H1 (cell line): ENCODE data around the gene GPR161. TPM values are rescaled to one million over a fixed set of nuclear protein-coding genes. Genes with fewer than 3 reads are reported as not detected.

Experiments used
- CTCF ChIA-PET: fragments of 300-600 bp; sonication (Branson Sonifier 250); formaldehyde crosslinking; loops from one replicate; lab custom pipeline; 2021; ENCODE audit not compliant: partially characterized antibody; lab: Charles Lee
- POLR2A ChIA-PET: fragments of 300-600 bp; sonication (Branson Sonifier 250); formaldehyde crosslinking; loops from one replicate; lab custom pipeline; 2021; ENCODE audit warnings: inconsistent platforms; ENCODE audit not compliant: partially characterized antibody; lab: Charles Lee
- DNase-seq, 2 experiments: peaks; one replicate each; pipeline versions ENCODE4 v3.0.0 to v3.0.0-alpha.2; 2010 to 2022; ENCODE audit warnings: low spot score in 2 of 2, low read depth in 1 of 2, mixed read lengths in 1 of 2
- FAIRE-seq: peaks from 2 replicates; lab custom pipeline; 2011; peaks lifted over from hg19 to GRCh38; lab: Jason Lieb, UNC
- H2AFZ ChIP-seq: 2 replicates; pipeline ENCODE4 v1.8.1; 2012; ENCODE audit warnings: low read length, inconsistent platforms
- H2AK5ac ChIP-seq: 2 replicates; pipeline ENCODE4 v1.6.1; 2013; ENCODE audit warnings: low read depth, low read length
- H2BK120ac ChIP-seq: replicated peaks from 2 replicates; pipeline ENCODE3; 2013; ENCODE audit warnings: low read depth, low read length, inconsistent platforms
- H2BK12ac ChIP-seq: 2 replicates; pipeline ENCODE4 v1.6.1; 2013; ENCODE audit warnings: low read depth, low read length
- H2BK15ac ChIP-seq: 2 replicates; pipeline ENCODE4 v1.6.1; 2013; ENCODE audit warnings: low read length
- H2BK20ac ChIP-seq: 2 replicates; pipeline ENCODE4 v1.6.1; 2013; ENCODE audit warnings: low read length
- H2BK5ac ChIP-seq: 2 replicates; pipeline ENCODE4 v1.6.1; 2013; ENCODE audit warnings: low read depth, low read length
- H3K14ac ChIP-seq: 2 replicates; pipeline ENCODE4 v1.6.1; 2013; ENCODE audit warnings: inconsistent platforms; ENCODE audit not compliant: insufficient read length
- H3K18ac ChIP-seq: 2 replicates; pipeline ENCODE4 v1.6.1; 2013; ENCODE audit warnings: low read length; ENCODE audit errors: extremely low read depth
- H3K23ac ChIP-seq: 2 replicates; pipeline ENCODE4 v1.6.1; 2013; ENCODE audit warnings: inconsistent platforms; ENCODE audit not compliant: insufficient read length
- H3K23me2 ChIP-seq: 2 replicates; pipeline ENCODE4 v1.6.1; 2013; ENCODE audit warnings: low read depth, low read length
- H3K27ac ChIP-seq: 2 replicates; pipeline ENCODE4 v1.6.1; 2011; ENCODE audit warnings: low read depth, low read length, inconsistent platforms
- H3K27me3 ChIP-seq, 4 experiments: replicated peaks in 1 of 4; 1 replicate in 1 of 4; 2 replicates in 3 of 4; pipeline versions ENCODE4 v1.6.1 to v1.8.1; 2011 to 2013; ENCODE audit warnings: low read length in 3 of 4, mild to moderate bottlenecking in 3 of 4, inconsistent platforms in 2 of 4, mixed read lengths in 2 of 4, moderate library complexity in 1 of 4; ENCODE audit not compliant: control insufficient read depth in 3 of 4, insufficient read depth in 3 of 4; ENCODE audit errors: extremely low read depth in 1 of 4
- H3K36me3 ChIP-seq, 4 experiments: 2 replicates each; pipeline versions ENCODE4 v1.6.1 to v1.8.1; 2011 to 2013; ENCODE audit warnings: mild to moderate bottlenecking in 4 of 4, low read length in 3 of 4, moderate library complexity in 2 of 4, control low read depth in 1 of 4, inconsistent platforms in 1 of 4; ENCODE audit not compliant: insufficient read depth in 4 of 4, control insufficient read depth in 2 of 4
- H3K4ac ChIP-seq: replicated peaks from 2 replicates; pipeline ENCODE3; 2013; ENCODE audit warnings: low read length, low read depth, mixed read lengths, inconsistent platforms; ENCODE audit not compliant: insufficient read length
- H3K4me1 ChIP-seq, 4 experiments: replicated peaks in 1 of 4; 1 replicate in 1 of 4; 2 replicates in 3 of 4; pipeline versions ENCODE4 v1.6.1 to v1.8.1; 2011 to 2013; ENCODE audit warnings: low read length in 3 of 4, inconsistent platforms in 2 of 4, mixed read lengths in 1 of 4; ENCODE audit not compliant: insufficient read depth in 4 of 4, control insufficient read depth in 3 of 4
- H3K4me2 ChIP-seq, 2 experiments: 2 replicates each; pipeline versions ENCODE4 v1.6.1 to v1.8.1; 2011 to 2013; ENCODE audit warnings: low read depth in 2 of 2, low read length in 2 of 2, control low read depth in 1 of 2, inconsistent platforms in 1 of 2, mild to moderate bottlenecking in 1 of 2; ENCODE audit not compliant: insufficient read depth in 1 of 2
- H3K4me3 ChIP-seq, 4 experiments: fragments of 200-600, 300-600 bp in 1 of 4; sonication (generic), shearing (Covaris generic), sonication (Bioruptor Twin) in 1 of 4; 2 replicates each; pipeline versions ENCODE4 v1.5.1 to v1.8.1; 2011 to 2016; ENCODE audit warnings: low read length in 4 of 4, low read depth in 3 of 4, control low read depth in 2 of 4, inconsistent platforms in 2 of 4, mild to moderate bottlenecking in 2 of 4, mixed read lengths in 1 of 4, moderate library complexity in 1 of 4; ENCODE audit not compliant: insufficient read depth in 2 of 4; ENCODE audit errors: extremely low read depth in 1 of 4
- H3K56ac ChIP-seq: replicated peaks from 2 replicates; pipeline ENCODE3; 2013; ENCODE audit warnings: low read depth, mild to moderate bottlenecking, mixed read lengths, low read length, inconsistent platforms; ENCODE audit not compliant: insufficient read length
- H3K79me1 ChIP-seq: 2 replicates; pipeline ENCODE4 v1.6.1; 2013; ENCODE audit warnings: low read depth, low read length, control low read depth
- H3K79me2 ChIP-seq, 2 experiments: 2 replicates each; pipeline versions ENCODE4 v1.6.1 to v1.8.1; 2012 to 2013; ENCODE audit warnings: low read length in 2 of 2, mild to moderate bottlenecking in 2 of 2, inconsistent platforms in 1 of 2; ENCODE audit not compliant: insufficient read depth in 2 of 2, control insufficient read depth in 1 of 2
- H3K9ac ChIP-seq, 4 experiments: replicated peaks in 1 of 4; 1 replicate in 1 of 4; 2 replicates in 3 of 4; pipeline versions ENCODE4 v1.6.1 to v1.8.1; 2011 to 2013; ENCODE audit warnings: low read depth in 3 of 4, low read length in 3 of 4, control low read depth in 2 of 4, mild to moderate bottlenecking in 2 of 4, moderate library complexity in 2 of 4, inconsistent platforms in 1 of 4; ENCODE audit errors: extremely low read depth in 1 of 4
- H3K9me3 ChIP-seq, 2 experiments: 2 replicates each; pipeline versions ENCODE4 v1.6.1 to v1.8.1; 2012 to 2013; ENCODE audit warnings: mild to moderate bottlenecking in 2 of 2, moderate library complexity in 2 of 2, control low read depth in 1 of 2, inconsistent platforms in 1 of 2, low read depth in 1 of 2, low read length in 1 of 2, mixed read lengths in 1 of 2; ENCODE audit not compliant: insufficient read depth in 2 of 2
- H4K20me1 ChIP-seq, 2 experiments: replicated peaks in 1 of 2; 2 replicates each; pipeline versions ENCODE3 to v1.8.1; 2011 to 2013; ENCODE audit warnings: inconsistent platforms in 2 of 2, low read length in 2 of 2, mild to moderate bottlenecking in 1 of 2; ENCODE audit not compliant: insufficient read depth in 2 of 2, control insufficient read depth in 1 of 2
- H4K5ac ChIP-seq: 2 replicates; pipeline ENCODE4 v1.6.1; 2013; ENCODE audit warnings: low read length, low read depth, mixed read lengths, inconsistent platforms; ENCODE audit not compliant: insufficient read length
- H4K8ac ChIP-seq: 2 replicates; pipeline ENCODE4 v1.8.0; 2013; ENCODE audit warnings: mild to moderate bottlenecking, moderate library complexity, low read length, inconsistent platforms; ENCODE audit not compliant: insufficient read depth; ENCODE audit errors: extremely low read depth
- H4K91ac ChIP-seq: replicated peaks from 2 replicates; pipeline ENCODE3; 2013; ENCODE audit warnings: low read length, mixed read lengths, inconsistent platforms; ENCODE audit not compliant: insufficient read length
- BACH1 ChIP-seq: IDR thresholded peaks from 2 replicates; pipeline ENCODE4 v1.6.1; 2012; ENCODE audit warnings: low read length, improper control_type of control experiment
- BCL11A ChIP-seq, 2 experiments: IDR thresholded peaks; one replicate each; pipeline ENCODE4 v1.6.1; 2011; ENCODE audit warnings: low read depth in 2 of 2, low read length in 2 of 2, mild to moderate bottlenecking in 2 of 2
- CHD2 ChIP-seq: IDR thresholded peaks from 2 replicates; pipeline ENCODE4 v1.6.1; 2012; ENCODE audit warnings: low read length, improper control_type of control experiment
- CTBP2 ChIP-seq: IDR thresholded peaks from 2 replicates; pipeline ENCODE4 v1.7.0; 2011; ENCODE audit warnings: borderline replicate concordance, mild to moderate bottlenecking, moderate library complexity, mixed read lengths, low read length; ENCODE audit not compliant: insufficient read depth, insufficient read length
- EZH2 ChIP-seq: fragments of 200-600 bp; sonication (generic); IDR thresholded peaks from 2 replicates; pipeline ENCODE4 v1.7.1; 2012; ENCODE audit warnings: low read depth, mild to moderate bottlenecking, moderate library complexity, low read length, inconsistent platforms; ENCODE audit not compliant: severe bottlenecking
- KDM5A ChIP-seq: fragments of 200-600 bp; IDR thresholded peaks from 2 replicates; pipeline ENCODE4 v1.7.1; 2012; ENCODE audit warnings: mild to moderate bottlenecking, low read length, inconsistent platforms, mixed read lengths
- MAFK ChIP-seq: IDR thresholded peaks from 2 replicates; pipeline ENCODE4 v1.6.1; 2012; ENCODE audit warnings: low read depth, mild to moderate bottlenecking, improper control_type of control experiment, low read length
- NRF1 ChIP-seq: IDR thresholded peaks from 2 replicates; pipeline ENCODE4 v1.6.1; 2011; ENCODE audit warnings: mild to moderate bottlenecking, low read depth, low read length, improper control_type of control experiment
- POLR2A ChIP-seq, 2 experiments: IDR thresholded peaks; 1 replicate in 1 of 2; 2 replicates in 1 of 2; pipeline ENCODE4 v1.6.1; 2011; ENCODE audit warnings: low read depth in 2 of 2, low read length in 2 of 2, mild to moderate bottlenecking in 2 of 2; ENCODE audit errors: control extremely low read depth in 1 of 2
- POU5F1 ChIP-seq: IDR thresholded peaks from 2 replicates; pipeline ENCODE4 v1.6.1; 2011; ENCODE audit warnings: low read depth, mild to moderate bottlenecking, low read length, moderate library complexity
- SIN3A ChIP-seq, 2 experiments: IDR thresholded peaks in 1 of 2; conservative IDR thresholded peaks in 1 of 2; 2 replicates each; pipeline ENCODE4 v1.6.1; 2011 to 2012; ENCODE audit warnings: low read length in 2 of 2, improper control_type of control experiment in 1 of 2, low read depth in 1 of 2, mild to moderate bottlenecking in 1 of 2
- SP1 ChIP-seq: IDR thresholded peaks from 2 replicates; pipeline ENCODE4 v1.6.1; 2011; ENCODE audit warnings: low read depth, low read length
- ZNF274 ChIP-seq: IDR thresholded peaks from 2 replicates; pipeline ENCODE4 v1.7.0; 2012; ENCODE audit warnings: low read length, borderline replicate concordance; ENCODE audit errors: extremely low read depth
- WGBS, 2 experiments: shearing (Covaris generic) in 1 of 2; methylation state at CpG; one replicate each; pipeline versions ENCODE4 v1.1.6 to v1.1.7; 2013 to 2015; ENCODE audit warnings: low lambda C conversion rate in 2 of 2, mixed read lengths in 2 of 2, inconsistent platforms in 1 of 2, low coverage in 1 of 2, missing lambda C conversion rate in 1 of 2; ENCODE audit not compliant: insufficient replicate concordance in 2 of 2, insufficient coverage in 1 of 2, insufficient read length in 1 of 2; ENCODE audit errors: extremely low coverage in 1 of 2, missing lambda C conversion rate in 1 of 2; 5-methylcytosine and 5-hydroxymethylcytosine counted together
- polyA plus RNA-seq, 7 experiments: library from polyadenylated mRNA; depleted of rRNA in 3 of 7; stranded (reverse) in 5 of 7; unstranded in 2 of 7; fragments of >200 nt in 5 of 7; fragments of 200-250 nt in 2 of 7; gene quantifications; 1 replicate in 5 of 7; 2 replicates in 1 of 7; 4 replicates in 1 of 7; pipeline versions ENCODE4 v1.2.1 to v1.2.3, GENCODE V29; 2011 to 2013; ENCODE audit warnings: missing spikeins in 2 of 7, mixed read lengths in 2 of 7
- total RNA-seq: library from RNA; stranded (reverse); fragmentation: NEBNext Ultra II Directional; extraction: Animal tissue kit (Norgen Biotek cat#: 25700); gene quantifications from 2 replicates; pipeline ENCODE4 v1.2.1, GENCODE V29; 2021
- TF ChIP-seq, protein P1 (sequence below): IDR thresholded peaks from 2 replicates; pipeline ENCODE4 v1.6.1; 2012; ENCODE audit warnings: inconsistent platforms

The GPR161 gene
- total and polyA plus RNA-seq, 2 of the 8 experiments (the other 6 are each of a cell fraction or from before 2014, with no cell fraction given), result 13.7 to 16.8 TPM

- 88% methylated on average over 6 of the region's 6 CpGs; no CpG with 5 or more reads in 1 of the 2 experiments for WGBS, 2 experiments
- Histone ChIP-seq H2AFZ (no peak overlapping the region), H3K23ac (no peak overlapping the region), H2BK12ac (no peak overlapping the region), H4K20me1 (no peaks in the 10 kb centered on the region), H3K9ac (no peak overlapping the region), H3K18ac (no peak overlapping the region), H3K56ac (no peak overlapping the region), H3K9me3 (peaks cover 0 to 3% of the 10 kb centered on the region in 2 experiments; a peak in 2 of 4 replicates), H3K4me3 (no peak overlapping the region), H3K27me3 (no peaks in the 10 kb centered on the region), H3K79me1 (peaks cover 5% of the 10 kb centered on the region; the same call in 1 of the 2 replicates), H3K4me1 (peaks cover 0 to under 1% (median 0%) of the 10 kb centered on the region in 4 experiments; a peak in 1 of 7 replicates), H2AK5ac (no peak overlapping the region), H4K8ac (no peak overlapping the region), H3K27ac (no peak overlapping the region), H3K36me3 (no peaks in the 10 kb centered on the region; a peak in 1 of 8 replicates), H2BK20ac (no peak overlapping the region), H3K4me2 (no peak overlapping the region), H3K23me2 (no peaks in the 10 kb centered on the region), H2BK15ac (no peak overlapping the region), H3K14ac (no peak overlapping the region), H3K4ac (no peak overlapping the region), H4K5ac (no peak overlapping the region), H2BK5ac (no peak overlapping the region), H4K91ac (no peak overlapping the region), H2BK120ac (no peak overlapping the region), H3K79me2 (no peaks in the 10 kb centered on the region)
- ChIA-PET CTCF (interaction anchor here (0.6 to 3.2 kb wide), 6 partner anchors 13 to 324 kb away, joined by 3 to 14 read pairs (median 4); no protein-coding TSS in a partner anchor), POLR2A (no interaction called here)
- DNase-seq, result no peak
- FAIRE-seq, result no peak
- TF ChIP-seq BACH1 (no peak), CHD2 (no peak), SP1 (no peak), CTBP2 (no peak), EZH2 (no peak), POLR2A (IDR thresholded peaks at IDR 0.05; ENCODE audit: control extremely low read depth in 1 of 2, low read depth in 2 of 2, low read length in 2 of 2) (no peak), BCL11A (IDR thresholded peaks at IDR 0.05; ENCODE audit: low read depth in 2 of 2, low read length in 2 of 2) (no peak), KDM5A (no peak), POU5F1 (no peak), SIN3A (conservative IDR thresholded peaks at IDR 0.05 in 1 of 2, IDR thresholded peaks at IDR 0.05 in 1 of 2; ENCODE audit: low read depth in 1 of 2, low read length in 2 of 2) (no peak), ZNF274 (no peak), NRF1 (no peak), MAFK (no peak)
- TF ChIP-seq, protein P1, sequence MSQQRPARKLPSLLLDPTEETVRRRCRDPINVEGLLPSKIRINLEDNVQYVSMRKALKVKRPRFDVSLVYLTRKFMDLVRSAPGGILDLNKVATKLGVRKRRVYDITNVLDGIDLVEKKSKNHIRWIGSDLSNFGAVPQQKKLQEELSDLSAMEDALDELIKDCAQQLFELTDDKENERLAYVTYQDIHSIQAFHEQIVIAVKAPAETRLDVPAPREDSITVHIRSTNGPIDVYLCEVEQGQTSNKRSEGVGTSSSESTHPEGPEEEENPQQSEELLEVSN, result no peak
Observed at GRCh38 chr1:168116327-168116799, 20.4 kb downstream of the GPR161 start.
